ENCODE data around the gene ZNF383.
"Not testable (repeated sequence)": the region's sequence is repeated elsewhere in the genome, so short reads cannot be mapped to it uniquely, and the experiment has no call there.

Gene ZNF383

DNA sequence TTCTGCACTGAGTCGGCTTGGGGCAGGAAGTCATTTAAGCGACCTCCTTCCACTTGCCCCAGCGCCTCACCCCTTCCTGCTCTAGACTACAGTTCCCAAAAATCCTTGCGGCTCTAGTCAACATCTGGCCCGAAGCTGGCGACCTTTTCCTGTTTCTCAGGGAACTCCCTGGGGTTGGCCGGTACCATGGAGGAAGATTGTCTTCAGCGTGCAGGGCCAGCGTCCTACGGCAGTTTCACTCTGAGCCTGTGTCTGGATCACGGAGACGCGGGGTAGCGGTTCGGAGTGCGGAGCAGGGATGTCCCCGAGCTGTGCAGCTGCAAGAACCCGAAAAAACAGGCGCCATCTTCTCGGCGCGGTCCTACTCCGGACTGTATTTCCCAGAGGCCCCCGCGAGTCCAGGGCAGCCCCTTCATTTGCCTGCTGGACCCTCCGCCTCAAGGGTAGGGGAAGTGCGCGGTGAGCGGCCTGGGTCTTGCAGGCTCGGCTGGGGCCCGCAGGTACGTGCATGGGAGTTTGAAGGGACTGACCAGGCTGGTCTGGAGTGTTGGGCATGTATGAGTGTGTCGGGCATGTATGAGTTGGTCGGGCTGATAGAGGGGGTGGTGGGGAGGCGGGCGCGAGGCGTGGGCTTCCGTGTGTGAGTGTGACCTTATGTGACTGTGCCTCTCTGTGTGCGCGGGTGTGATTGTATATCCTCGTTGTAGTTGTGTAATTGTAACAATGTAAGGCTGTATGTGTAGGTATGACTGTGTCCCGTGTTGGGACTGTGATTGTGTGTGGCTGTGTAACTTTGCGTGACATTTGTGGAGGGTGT is at the start of gene ZNF383:
Gene ZNF383, plus strand, starts transcription at position 440 of the 817 bp plus-strand sequence. CDS start 12,240 bp downstream, outside the sequence.
- DNase-seq (ENCODE audit: low spot score), result peak; percentile 95

DNA sequence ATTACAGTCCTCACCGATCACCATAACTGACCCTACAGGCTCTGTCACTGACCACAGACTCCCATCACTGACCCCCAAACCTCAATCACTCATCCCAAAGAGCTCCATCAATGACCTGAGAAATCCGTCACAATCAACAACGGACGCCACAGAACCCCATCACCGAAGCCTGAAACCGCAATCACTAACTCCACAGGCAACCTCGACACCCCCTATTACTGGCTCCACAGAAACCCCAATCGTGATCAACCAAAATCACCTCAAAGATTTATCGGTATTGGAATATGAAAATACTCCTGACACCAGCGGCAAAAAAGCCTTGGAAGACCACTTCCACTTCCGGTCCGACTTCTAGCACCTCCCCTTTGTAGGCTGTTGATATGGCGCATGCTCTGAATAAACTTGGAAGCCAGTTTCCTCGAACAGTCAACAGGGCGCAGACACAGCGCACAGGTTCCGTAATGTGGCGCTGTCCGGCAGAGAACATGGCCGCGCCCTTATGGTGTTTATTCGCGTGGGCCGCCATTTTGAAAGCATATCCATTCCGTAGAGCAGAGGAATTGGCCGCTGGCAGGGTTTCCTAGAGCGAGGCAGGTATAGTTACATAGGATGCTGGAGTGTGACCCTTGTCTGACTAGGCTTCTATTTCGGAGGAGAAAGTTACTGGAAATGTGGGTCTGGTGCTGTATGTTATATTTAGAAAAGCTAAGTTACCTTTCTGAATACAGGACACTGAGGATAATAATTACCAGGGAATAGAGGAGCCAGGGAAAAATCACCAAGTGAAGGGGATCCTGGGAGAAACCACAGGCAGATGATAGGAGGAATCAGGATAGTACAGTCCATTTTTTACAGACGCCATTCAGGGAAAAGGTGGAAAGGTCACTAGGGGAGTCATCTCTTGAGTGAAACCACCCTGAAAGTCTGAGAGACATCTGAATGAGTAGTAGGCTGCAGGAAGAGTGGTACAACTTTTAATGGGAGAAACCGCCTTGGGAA is 45.3 kb upstream of the ZNF383 start, which contains the start of gene ZNF585A:
Gene ZNF585A, minus strand, starts transcription at position 328 of the 999 bp plus-strand sequence. CDS start 2,785 bp downstream, outside the sequence.
- peak; percentile 92 for DNase-seq (ENCODE audit: low spot score)

DNA sequence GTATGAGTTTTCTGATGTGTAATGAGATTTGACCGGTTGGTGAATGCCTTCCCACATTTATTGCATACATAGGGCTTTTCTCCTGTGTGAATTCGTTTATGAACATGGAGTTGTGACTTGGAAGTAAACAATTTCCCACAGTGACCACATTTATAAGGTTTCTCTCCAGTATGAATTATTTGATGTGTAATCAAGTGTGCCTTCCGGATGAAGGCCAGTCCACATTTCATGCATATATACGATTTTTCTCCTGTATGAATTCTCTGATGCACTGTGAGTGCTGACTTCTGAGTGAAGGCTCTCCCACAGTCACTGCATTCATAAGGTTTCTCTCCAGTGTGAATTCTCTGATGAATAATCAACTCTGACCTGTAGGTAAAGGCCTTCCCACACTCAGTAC is 31.9 kb upstream of the ZNF383 start:
- DNase-seq (ENCODE audit: low spot score), result not testable (repeated sequence)

DNA sequence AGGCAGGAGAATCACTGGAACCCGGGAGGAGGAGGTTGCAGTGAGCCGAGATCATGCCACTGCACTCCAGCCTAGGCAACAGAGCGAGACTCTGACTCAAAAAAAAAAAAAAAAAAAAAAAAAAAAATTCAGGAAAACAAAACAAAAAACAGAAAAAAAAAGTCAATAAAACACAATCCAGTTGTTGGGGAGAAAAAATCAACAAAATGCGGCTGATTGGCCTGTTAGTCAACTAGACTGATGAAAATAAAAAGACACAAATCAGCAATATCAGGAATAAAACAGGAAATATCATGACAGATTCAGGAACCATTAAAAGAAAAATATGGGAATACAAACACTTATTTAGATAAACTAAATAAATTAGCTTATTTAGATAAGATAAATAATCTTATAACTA is 22.8 kb upstream of the ZNF383 start:
- DNase-seq (ENCODE audit: low spot score), result not testable (repeated sequence)

DNA sequence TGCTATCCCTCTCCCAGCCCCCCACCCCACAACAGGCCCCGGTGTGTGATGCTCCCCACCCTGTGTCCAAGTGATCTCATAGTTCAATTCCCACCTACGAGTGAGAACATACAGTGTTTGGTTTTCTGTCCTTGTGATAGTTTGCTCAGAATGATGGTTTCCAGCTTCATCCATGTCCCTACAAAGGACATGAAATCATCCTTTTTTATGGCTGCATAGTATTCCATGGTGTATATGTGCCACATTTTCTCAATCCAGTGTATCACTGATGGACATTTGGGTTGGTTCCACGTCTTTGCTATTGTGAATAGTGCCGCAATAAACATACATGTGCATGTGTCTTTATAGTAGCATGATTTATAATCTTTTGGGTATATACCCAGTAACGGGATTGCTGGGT is 20.9 kb upstream of the ZNF383 start:
- not testable (repeated sequence) for DNase-seq (ENCODE audit: low spot score)

DNA sequence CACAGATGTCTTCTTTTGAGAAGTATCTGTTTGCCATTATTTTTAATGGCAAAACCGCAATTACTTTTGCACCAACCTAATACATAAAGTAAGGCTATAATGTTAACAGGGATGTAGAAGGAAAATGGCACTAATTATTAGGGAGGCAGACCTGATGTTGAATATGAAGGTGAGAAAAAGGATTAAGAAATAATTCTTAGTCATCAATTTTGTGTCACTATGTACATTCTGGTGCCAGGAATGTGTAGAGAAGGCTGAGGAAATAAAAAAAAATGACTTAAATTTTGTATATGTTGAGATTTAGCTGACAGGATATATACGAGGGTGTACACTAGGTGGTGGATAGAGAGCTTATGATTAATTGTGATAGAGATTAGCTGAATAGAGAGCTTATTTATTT is 20.2 kb upstream of the ZNF383 start:
- DNase-seq (ENCODE audit: low spot score), result no peak

DNA sequence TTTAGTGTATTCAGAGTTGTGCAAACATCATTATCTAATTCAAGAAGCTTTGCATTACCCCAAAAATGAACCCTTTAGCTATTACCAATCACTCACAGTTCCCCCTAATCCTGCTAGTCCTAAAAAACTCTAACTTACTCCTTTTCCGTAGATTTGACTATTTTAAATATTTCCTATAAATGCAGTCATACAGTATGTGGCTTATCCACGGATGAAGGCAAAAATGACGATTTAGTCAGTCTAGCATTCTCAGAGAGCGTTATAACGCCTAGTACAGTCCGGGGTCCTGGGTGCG is 587 bp upstream of the ZNF383 start:
- no peak for DNase-seq (ENCODE audit: low spot score)

DNA sequence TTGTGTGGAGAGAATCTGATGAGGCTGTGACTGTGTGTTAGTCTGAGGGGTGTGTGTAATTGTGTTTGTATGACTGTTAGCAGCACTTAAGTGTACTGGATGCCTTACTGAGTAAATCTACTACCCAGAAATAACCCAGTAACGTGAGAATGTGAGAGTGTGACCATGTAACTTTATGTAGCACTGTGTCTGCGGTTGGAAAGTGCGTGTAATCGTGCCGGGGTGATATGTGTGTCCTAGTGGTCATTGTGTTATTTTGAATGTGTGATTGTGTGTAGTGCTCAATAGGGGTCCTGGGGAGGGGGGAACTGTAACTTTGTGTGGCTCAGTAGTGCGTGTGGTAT is 550 bp downstream of the ZNF383 start:
- DNase-seq (ENCODE audit: low spot score), result no peak

DNA sequence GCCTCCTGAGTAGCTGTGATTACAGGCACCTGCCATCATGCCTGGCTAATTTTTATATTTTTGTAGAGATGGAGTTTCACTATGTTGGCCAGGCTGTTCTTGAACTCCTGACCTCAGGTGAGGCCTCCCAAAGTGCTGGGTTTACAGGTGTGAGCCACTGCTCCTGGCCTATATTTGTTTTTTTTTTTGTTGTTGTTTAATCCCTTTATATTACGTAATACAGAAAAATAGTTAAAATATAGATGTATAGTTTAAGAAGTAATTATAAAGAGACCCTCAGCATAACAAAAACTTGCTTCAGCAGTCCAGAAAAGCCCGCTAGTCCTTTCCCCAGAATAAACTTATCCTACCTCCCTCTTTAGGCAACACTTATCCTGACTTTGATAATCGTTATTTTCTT is 2.4 kb downstream of the ZNF383 start:
- no peak for DNase-seq (ENCODE audit: low spot score)

DNA sequence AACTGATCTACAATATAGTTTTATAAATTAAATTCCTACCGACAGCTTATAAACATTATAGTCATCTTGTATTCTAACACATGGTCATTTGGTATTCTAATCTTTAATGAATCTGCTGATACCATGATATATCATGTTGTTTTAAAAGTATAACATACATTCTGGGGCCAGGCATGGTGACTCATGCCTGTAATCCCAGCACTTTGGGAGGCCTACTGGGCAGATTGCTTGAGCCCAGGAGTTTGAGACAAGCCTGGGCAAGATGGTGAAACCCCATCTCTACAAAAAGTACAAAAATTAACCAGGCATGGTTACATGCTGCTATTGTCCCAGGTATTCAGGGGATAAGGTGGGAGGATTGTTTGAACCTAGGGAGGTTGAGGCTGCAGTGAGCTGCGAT is 3.1 kb downstream of the ZNF383 start:
- DNase-seq (ENCODE audit: low spot score), result no peak

DNA sequence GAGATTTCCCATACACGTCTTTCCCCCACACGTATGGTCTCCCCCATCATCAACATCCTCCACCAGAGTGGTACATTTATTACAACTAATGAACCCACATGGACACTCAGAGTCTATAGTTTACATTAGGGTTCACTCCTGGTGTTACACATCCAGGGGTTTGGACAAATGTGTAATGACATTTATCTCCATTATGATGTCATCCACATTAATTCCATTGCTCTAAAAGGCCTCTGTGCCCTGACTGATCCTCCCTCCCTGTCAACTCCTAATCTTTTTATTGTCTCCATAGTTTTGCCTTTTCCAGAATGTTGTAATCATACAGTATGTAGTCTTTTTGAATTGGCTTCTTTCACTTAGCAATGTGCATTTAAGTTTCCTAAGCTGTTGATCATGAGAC is 8.2 kb downstream of the ZNF383 start:
- DNase-seq (ENCODE audit: low spot score), result no peak

DNA sequence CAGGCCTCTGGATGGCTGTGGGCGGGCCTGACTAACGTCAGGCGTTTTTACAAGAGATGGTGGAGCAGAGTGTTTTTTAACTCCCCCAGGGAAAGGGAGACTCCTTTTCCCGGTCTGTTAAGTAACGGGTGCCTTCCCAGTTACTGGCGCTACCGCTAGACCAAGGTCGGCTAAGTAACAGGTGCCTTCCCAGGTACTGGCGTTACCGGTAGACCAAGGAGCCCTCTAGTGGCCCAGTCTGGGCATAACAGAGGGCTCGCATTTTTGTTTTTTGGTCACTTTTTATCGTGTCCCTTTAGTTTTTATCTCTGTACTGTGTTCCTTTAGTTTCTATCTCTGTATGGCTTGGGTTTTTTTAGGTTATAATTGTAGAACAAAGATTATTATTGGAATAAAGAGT is 10.0 kb downstream of the ZNF383 start:
- DNase-seq (ENCODE audit: low spot score), result peak; percentile 55

DNA sequence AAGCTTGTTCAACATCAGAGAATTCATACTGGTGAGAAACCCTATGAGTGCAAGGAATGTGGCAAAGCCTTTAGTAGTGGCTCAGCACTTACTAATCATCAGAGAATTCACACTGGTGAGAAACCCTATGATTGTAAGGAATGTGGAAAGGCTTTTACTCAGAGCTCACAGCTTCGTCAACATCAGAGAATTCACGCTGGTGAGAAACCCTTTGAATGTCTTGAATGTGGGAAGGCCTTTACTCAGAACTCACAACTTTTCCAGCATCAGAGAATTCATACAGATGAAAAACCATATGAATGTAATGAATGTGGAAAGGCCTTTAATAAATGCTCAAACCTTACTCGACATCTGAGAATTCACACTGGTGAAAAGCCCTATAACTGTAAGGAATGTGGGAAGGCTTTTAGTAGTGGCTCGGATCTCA is 25.2 kb downstream of the ZNF383 start:
- DNase-seq (ENCODE audit: low spot score), result no peak

DNA sequence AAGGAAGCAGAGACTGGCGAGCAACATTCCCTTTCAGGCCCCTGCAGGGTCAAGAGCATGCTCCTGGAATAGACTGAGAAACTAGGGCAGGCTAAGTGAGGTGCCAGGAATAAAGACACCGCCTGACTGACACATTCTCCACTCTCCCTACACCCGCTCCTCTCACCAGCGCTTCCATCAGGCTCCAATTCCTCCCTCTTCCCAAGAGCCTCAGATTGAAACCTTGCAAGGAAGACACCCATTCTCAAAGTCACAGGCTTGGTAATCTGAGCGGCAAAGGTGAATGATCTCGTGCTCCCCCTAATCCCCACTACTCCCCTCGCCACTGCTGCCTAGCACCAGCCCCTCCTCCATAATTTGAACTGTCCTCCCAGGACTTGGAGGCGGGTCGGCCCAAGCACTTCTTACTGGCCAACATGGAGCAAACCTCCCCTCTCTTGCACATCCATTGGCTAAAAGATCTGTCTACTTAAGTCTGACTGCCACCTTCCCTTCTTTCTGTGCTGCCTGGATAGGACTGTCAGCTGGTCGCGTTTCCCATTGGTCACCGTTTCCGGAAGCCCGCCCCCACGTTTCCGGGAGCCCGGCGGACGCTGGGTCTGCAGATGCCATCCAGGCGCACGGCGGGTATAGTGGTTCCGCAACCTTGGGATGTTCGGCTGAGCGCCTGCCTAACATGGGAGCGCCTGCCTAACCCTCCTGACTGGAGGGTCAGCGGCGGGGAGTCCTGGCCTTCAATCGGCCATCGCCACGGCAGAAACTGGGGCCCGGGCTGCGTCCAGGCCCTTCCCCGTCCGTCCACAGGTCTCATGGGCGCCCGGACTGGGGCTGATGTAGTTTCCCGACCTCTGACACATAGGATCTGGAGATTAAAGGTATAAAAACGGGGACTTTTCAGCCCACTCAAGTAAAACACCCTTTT is 33.6 kb downstream of the ZNF383 start:
- DNase-seq (ENCODE audit: low spot score), result no peak

DNA sequence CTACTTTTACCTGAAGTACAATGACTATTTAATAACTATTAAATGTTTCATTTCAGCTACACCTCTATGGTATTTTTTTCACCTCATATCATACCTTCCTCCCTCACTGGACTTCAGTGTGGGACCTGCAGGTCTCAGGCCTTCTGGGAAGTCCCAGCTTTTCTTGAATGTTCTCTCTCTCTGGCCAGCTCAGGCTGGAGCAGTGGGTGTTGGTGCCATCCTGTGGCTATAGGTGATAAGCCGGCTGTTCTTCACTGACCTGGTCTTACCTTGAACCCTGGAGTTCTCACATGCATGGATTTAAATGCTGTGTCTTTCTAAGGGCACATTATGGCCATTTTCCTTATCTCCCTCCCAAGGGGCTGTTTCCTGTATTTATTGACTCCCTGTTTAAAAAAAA is 45.0 kb downstream of the ZNF383 start:
- not testable (repeated sequence) for DNase-seq (ENCODE audit: low spot score)

DNA sequence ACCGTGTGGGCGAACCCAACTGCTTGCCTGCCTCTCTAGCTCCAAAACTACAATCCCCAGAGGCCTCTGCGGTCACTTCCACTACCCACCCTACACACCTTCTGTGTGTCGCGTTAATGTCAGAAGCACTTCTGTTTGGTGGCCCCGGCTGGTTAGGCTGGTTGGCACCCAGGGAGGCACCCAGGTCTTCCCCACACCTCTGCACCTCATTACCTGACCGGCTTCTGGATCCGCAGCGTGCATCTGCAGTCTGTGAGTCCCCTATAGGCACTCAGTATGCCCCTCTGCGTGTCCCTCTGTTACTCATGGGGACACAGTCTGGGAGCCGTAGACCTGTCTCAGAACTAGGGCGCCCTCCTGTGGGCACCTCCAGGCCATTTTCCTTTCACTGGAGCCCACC is 49.0 kb downstream of the ZNF383 start:
- not testable (repeated sequence) for DNase-seq (ENCODE audit: low spot score)

DNA sequence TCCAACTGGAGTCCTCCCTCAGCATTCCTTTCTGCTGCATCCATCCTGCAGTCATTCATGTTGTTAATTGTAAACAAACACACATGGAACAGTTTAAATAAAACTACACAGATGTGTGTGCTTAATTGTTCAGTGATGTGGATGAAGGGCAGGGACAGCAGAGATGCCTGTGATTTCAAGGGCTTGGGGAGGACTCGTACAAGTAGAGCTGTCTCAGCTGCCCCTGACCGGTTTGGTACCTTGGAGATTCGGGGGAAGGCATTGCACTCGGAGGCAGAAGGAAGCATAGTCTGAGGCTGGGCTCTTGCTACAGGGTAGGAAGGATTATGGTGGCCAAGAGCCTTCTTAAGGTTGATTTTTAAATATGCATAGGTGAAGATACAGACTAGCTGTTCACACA is 49.7 kb downstream of the ZNF383 start:
- not testable (repeated sequence) for DNase-seq (ENCODE audit: low spot score)

DNA sequence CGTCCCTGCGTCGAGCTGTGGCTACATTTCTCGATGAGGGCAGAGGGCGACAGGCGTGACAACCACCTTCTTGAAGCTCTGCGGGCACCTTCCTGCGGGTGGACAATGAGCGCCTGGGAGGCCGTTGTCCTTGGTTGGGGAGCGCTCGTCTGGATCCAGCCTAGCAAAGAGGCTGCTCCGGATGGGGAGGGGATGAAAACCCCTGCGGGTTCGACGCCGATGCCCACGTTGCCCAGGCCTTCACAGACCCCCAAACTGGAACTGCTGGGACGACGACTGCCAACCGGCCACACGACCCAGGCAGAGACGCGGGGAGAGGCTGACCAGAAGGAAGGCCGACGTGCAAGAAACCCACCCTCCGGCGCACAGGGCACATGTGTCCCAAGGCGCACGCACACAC is 62.6 kb downstream of the ZNF383 start:
- DNase-seq (ENCODE audit: low spot score), result not testable (repeated sequence)

DNA sequence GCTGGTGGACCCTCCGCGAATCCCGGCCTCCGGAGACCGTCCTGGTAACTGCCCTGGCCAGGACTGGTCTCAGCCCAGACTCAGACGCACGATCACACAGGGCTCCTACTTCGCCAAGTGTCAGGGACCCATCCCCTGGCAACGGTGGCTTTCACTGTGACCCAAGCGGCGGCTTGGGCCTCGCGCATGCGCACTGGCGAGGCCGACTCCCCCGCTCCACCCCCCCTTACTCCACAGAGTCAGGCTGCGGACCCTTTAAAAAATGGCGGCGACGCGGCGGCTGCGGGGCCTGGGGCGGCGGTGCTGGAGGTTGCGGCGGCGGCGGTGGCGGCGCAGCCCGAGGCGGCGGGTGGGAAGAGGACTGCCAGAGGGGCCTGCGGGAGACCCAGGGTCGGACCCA is 66.0 kb downstream of the ZNF383 start:
- DNase-seq (ENCODE audit: low spot score), result not testable (repeated sequence)

DNA sequence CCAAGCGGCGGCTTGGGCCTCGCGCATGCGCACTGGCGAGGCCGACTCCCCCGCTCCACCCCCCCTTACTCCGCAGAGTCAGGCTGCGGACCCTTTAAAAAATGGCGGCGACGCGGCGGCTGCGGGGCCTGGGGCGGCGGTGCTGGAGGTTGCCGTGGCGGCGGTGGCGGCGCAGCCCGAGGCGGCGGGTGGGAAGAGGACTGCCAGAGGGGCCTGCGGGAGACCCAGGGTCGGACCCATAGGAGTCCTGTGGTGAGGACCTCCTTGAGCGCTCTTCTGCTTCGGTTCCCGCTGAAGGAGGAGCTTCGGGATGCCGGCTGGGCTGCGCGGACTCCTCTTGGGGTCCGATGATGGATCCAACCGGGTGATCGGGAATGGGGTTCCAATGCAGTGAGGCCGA is 71.2 kb downstream of the ZNF383 start:
- not testable (repeated sequence) for DNase-seq (ENCODE audit: low spot score)

DNA sequence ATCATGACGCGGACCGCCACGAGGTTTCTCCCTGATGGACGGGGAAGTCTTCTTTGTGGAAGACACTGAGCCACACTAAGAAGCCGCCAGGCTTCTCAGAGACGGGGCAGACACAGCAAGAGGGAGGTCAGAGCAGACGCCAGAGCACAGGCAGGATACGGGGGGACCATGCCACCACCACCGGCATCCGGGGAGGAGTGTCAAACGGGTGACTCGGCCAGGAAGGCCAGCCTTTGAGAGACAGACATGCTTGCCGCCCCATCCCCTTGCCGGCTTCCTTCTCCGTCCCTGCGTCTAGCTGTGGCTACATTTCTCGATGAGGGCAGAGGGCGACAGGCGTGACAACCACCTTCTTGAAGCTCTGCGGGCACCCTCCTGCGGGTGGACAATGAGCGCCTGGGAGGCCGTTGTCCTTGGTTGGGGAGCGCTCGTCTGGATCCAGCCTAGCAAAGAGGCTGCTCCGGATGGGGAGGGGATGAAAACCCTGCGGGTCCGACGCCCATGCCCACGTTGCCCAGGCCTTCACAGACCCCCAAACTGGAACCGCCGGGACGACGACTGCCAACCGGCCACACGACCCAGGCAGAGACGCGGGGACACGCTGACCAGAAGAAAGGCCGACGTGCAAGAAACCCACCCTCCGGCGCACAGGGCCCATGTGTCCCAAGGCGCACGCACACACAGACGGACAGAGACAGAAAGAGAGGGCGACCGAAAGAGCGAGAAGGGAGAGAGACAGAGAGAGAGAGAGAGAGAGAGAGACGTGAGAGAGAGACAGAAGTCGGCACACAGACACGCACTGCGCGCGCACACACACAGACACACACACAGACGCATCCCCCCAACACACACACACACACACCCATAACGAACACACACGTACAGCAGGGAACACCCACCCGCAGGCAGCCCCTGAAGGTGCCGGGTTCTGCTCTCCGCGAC is 75.3 kb downstream of the ZNF383 start:
- not testable (repeated sequence) for DNase-seq (ENCODE audit: low spot score)
